ENCODE results near the gene TMEM250. TPM values are rescaled to one million over a fixed set of nuclear protein-coding genes. Genes with fewer than 3 reads are reported as not detected.

TMEM250 gene
- polyA plus RNA-seq, 1 donor (not counting 4 experiments of a cell fraction or from before 2014, with no cell fraction given): 9.9 TPM

GRCh38 chr9:136156209-136157120 is 37.8 kb upstream of the TMEM250 start:
- no peaks in the 10 kb centered on the region for H3K36me3 ChIP-seq (ENCODE audit: control insufficient read depth in 2 of 2, extremely low read depth in 1 of 2, insufficient read depth in 2 of 2, low read length in 2 of 2)
- dilution Hi-C loops (cut with MboI; ENCODE audit: extremely low pct_ligation_motif_present, low sequenced_read_pairs): no loop called here
- H4K20me1 ChIP-seq (ENCODE audit: control insufficient read depth, extremely low read depth, insufficient read depth, low read length): no peaks in the 10 kb centered on the region
- no peaks in the 10 kb centered on the region for H3K79me2 ChIP-seq (ENCODE audit: control insufficient read depth, insufficient read depth, low read length)
- H3K9me3 ChIP-seq (ENCODE audit: control insufficient read depth, low read depth, low read length): no peaks in the 10 kb centered on the region
- H3K9ac ChIP-seq (ENCODE audit: control insufficient read depth, extremely low read depth, insufficient read depth, low read length): no peak overlapping the region
- peaks cover 30% of the 10 kb centered on the region for H3K27me3 ChIP-seq (ENCODE audit: control insufficient read depth, extremely low read depth, insufficient read depth, low read length)
- DNase-seq (ENCODE audit: low read depth, low spot score): no peak
- no peak overlapping the region for H3K4me3 ChIP-seq (ENCODE audit: control insufficient read depth in 2 of 3, extremely low read depth in 1 of 3, insufficient read depth in 2 of 3, low read depth in 1 of 3, low read length in 3 of 3)
- no peak overlapping the region for H3K27ac ChIP-seq (ENCODE audit: control insufficient read depth, insufficient read depth, low read length)
- no peak overlapping the region for H3K4me2 ChIP-seq (ENCODE audit: control insufficient read depth, extremely low read depth, insufficient read depth, low read depth, low read length)
- H3K9me1 ChIP-seq (ENCODE audit: control insufficient read depth, extremely low read depth, insufficient read depth, low read length): no peaks in the 10 kb centered on the region
- no peaks in the 10 kb centered on the region for H3K4me1 ChIP-seq (ENCODE audit: control insufficient read depth, extremely low read depth, insufficient read depth, low read length)
- H2AFZ ChIP-seq (ENCODE audit: control insufficient read depth, low read length): no peak overlapping the region
- TF ChIP-seq EZH2 (IDR thresholded peaks at IDR 0.05; ENCODE audit: low read length): peak; percentile 42
- TF ChIP-seq CTCF (optimal IDR thresholded peaks at IDR 0.05 in 1 of 3, IDR thresholded peaks at IDR 0.05 in 1 of 3, conservative IDR thresholded peaks at IDR 0.05 in 1 of 3; ENCODE audit: extremely low read depth in 1 of 3, insufficient read depth in 2 of 3, low read length in 3 of 3): no peak
- no peak for FAIRE-seq

DNA sequence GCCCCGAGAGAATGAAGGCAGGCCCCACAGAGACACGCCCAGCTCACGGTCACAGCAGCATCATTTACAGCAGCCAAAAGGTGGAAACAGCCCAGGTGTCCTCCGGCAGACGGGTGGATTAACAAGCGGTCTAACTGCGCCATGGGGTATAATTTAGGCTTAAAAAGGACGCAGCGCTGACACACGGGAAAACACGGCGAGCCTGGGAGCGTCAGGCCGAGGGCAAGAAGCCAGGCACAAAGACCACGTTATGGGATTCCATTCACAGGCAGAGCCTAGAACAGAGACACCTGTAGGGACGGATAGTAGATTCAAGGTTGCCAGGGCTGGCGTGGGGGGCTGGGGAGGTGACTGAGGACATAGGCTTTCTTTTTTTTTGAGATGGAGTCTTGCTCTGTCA is 36.9 kb upstream of the TMEM250 start:
- H2AFZ ChIP-seq (ENCODE audit: control insufficient read depth, low read length): no peak overlapping the region
- H3K27ac ChIP-seq (ENCODE audit: control insufficient read depth, insufficient read depth, low read length): no peak overlapping the region
- no peaks in the 10 kb centered on the region for H3K79me2 ChIP-seq (ENCODE audit: control insufficient read depth, insufficient read depth, low read length)
- H3K9me3 ChIP-seq (ENCODE audit: control insufficient read depth, low read depth, low read length): no peaks in the 10 kb centered on the region
- DNase-seq (ENCODE audit: low read depth, low spot score) (no peak), FAIRE-seq (no peak)
- no peak overlapping the region for H3K9ac ChIP-seq (ENCODE audit: control insufficient read depth, extremely low read depth, insufficient read depth, low read length)
- no peaks in the 10 kb centered on the region for H4K20me1 ChIP-seq (ENCODE audit: control insufficient read depth, extremely low read depth, insufficient read depth, low read length)
- peaks cover 30% of the 10 kb centered on the region for H3K27me3 ChIP-seq (ENCODE audit: control insufficient read depth, extremely low read depth, insufficient read depth, low read length)
- H3K4me2 ChIP-seq (ENCODE audit: control insufficient read depth, extremely low read depth, insufficient read depth, low read depth, low read length): no peak overlapping the region
- dilution Hi-C loops (cut with MboI; ENCODE audit: extremely low pct_ligation_motif_present, low sequenced_read_pairs): no loop called here
- H3K36me3 ChIP-seq (ENCODE audit: control insufficient read depth in 2 of 2, extremely low read depth in 1 of 2, insufficient read depth in 2 of 2, low read length in 2 of 2): no peaks in the 10 kb centered on the region
- H3K9me1 ChIP-seq (ENCODE audit: control insufficient read depth, extremely low read depth, insufficient read depth, low read length): no peaks in the 10 kb centered on the region
- TF ChIP-seq CTCF (optimal IDR thresholded peaks at IDR 0.05 in 1 of 3, IDR thresholded peaks at IDR 0.05 in 1 of 3, conservative IDR thresholded peaks at IDR 0.05 in 1 of 3; ENCODE audit: extremely low read depth in 1 of 3, insufficient read depth in 2 of 3, low read length in 3 of 3): no peak
- no peaks in the 10 kb centered on the region for H3K4me1 ChIP-seq (ENCODE audit: control insufficient read depth, extremely low read depth, insufficient read depth, low read length)
- no peak overlapping the region for H3K4me3 ChIP-seq (ENCODE audit: control insufficient read depth in 2 of 3, extremely low read depth in 1 of 3, insufficient read depth in 2 of 3, low read depth in 1 of 3, low read length in 3 of 3)

All from keratinocyte (primary cell).